HepG2 (cell line): ENCODE measurements around the gene EPN3. TPM values are rescaled to one million over a fixed set of nuclear protein-coding genes. Genes with fewer than 3 reads are reported as not detected.
A peak's percentile ranks its signal among the peaks of the same experiment; 100 is the strongest.

ENCODE experiments used
- ATAC-seq: fragments of 200-7000 bp; cut with Tn5 transposase; 3 replicates; pipeline ENCODE4 v1.9.1; 2020; ENCODE audit warnings: mild to moderate bottlenecking, moderate library complexity
- BruUV-seq: library from RNA; stranded (reverse); fragments of 400-500 nt; replicated peaks from 2 replicates; lab custom pipeline; 2021; lab: Mats Ljungman, UMichigan
- CTCF ChIA-PET: fragments of 300-600 bp; formaldehyde crosslinking; extraction: SDS; loops from one replicate; lab custom pipeline; 2021; ENCODE audit warnings: low total read pairs, inconsistent platforms, low intra/inter-chr PET ratio; lab: Yijun Ruan, JAX
- POLR2A ChIA-PET: fragments of 350-600 bp; sonication (Branson Sonifier 250); formaldehyde crosslinking; loops from one replicate; lab custom pipeline; 2020; ENCODE audit warnings: antibody characterized with exemption, inconsistent platforms; lab: Yijun Ruan, JAX
- DNase-seq: peaks from one replicate; pipeline ENCODE4 v3.0.0-alpha.2; 2015; ENCODE audit warnings: low spot score
- FAIRE-seq: peaks from 3 replicates; lab custom pipeline; 2011; peaks lifted over from hg19 to GRCh38; lab: Jason Lieb, UNC
- H2AFZ ChIP-seq: one replicate; pipeline ENCODE4 v1.6.1; 2011; ENCODE audit warnings: low read length, inconsistent platforms
- H3K27ac ChIP-seq: fragments of 300-600 bp; 3 replicates; pipeline ENCODE4 v1.8.0; 2011; ENCODE audit warnings: mixed run types, mild to moderate bottlenecking, mixed read lengths, low read length, inconsistent platforms; ENCODE audit not compliant: insufficient read depth; ENCODE audit errors: extremely low read length
- H3K27me3 ChIP-seq, 2 experiments: fragments of 200-600 bp in 1 of 2; 2 replicates in 1 of 2; 3 replicates in 1 of 2; pipeline versions ENCODE4 v1.6.0 to v1.8.0; 2011; ENCODE audit warnings: low read length in 2 of 2, mild to moderate bottlenecking in 2 of 2, moderate library complexity in 2 of 2, inconsistent platforms in 1 of 2; ENCODE audit not compliant: insufficient read depth in 2 of 2, control insufficient read depth in 1 of 2
- H3K36me3 ChIP-seq, 2 experiments: fragments of 200-600 bp in 1 of 2; replicated peaks in 1 of 2; 2 replicates in 1 of 2; 3 replicates in 1 of 2; pipeline versions ENCODE4 v1.5.1 to v1.8.0; 2011; ENCODE audit warnings: low read length in 2 of 2, inconsistent platforms in 1 of 2; ENCODE audit not compliant: insufficient read depth in 2 of 2, control insufficient read depth in 1 of 2
- H3K4me1 ChIP-seq: 2 replicates; pipeline ENCODE4 v1.5.1; 2012; ENCODE audit warnings: low read length, inconsistent platforms; ENCODE audit not compliant: insufficient read depth
- H3K4me2 ChIP-seq: 2 replicates; pipeline ENCODE4 v1.6.0; 2011; ENCODE audit warnings: low read depth, low read length, inconsistent platforms
- H3K4me3 ChIP-seq, 3 experiments: fragments of 200-600 bp in 1 of 3; sonication (generic), shearing (Covaris generic) in 1 of 3; replicated peaks in 1 of 3; 2 replicates each; pipeline ENCODE4 v1.5.1; 2011 to 2016; ENCODE audit warnings: low read length in 3 of 3, inconsistent platforms in 2 of 3, low read depth in 2 of 3, mild to moderate bottlenecking in 2 of 3, control low read depth in 1 of 3, mixed read lengths in 1 of 3; ENCODE audit not compliant: insufficient read depth in 1 of 3
- H3K79me2 ChIP-seq: one replicate; pipeline ENCODE4 v1.6.1; 2011; ENCODE audit warnings: low read length, inconsistent platforms; ENCODE audit not compliant: insufficient read depth
- H3K9ac ChIP-seq: 2 replicates; pipeline ENCODE4 v1.6.0; 2011; ENCODE audit warnings: mild to moderate bottlenecking, low read depth, low read length, inconsistent platforms; ENCODE audit not compliant: insufficient read depth
- H3K9me3 ChIP-seq: 2 replicates; pipeline ENCODE4 v1.5.1; 2012; ENCODE audit warnings: mild to moderate bottlenecking, low read length
- H4K20me1 ChIP-seq: 2 replicates; pipeline ENCODE4 v1.6.0; 2011; ENCODE audit warnings: inconsistent platforms, mild to moderate bottlenecking, low read length, moderate library complexity; ENCODE audit not compliant: insufficient read depth
- DBP ChIP-seq: sonication (generic); formaldehyde crosslinking; IDR thresholded peaks from 2 replicates; pipeline ENCODE4 v1.4.0; 2020; ENCODE audit warnings: missing genetic modification reagents; ENCODE audit errors: not compliant biosample characterization
- GABPB1 ChIP-seq: IDR thresholded peaks from 2 replicates; pipeline ENCODE4 v1.6.1; 2016; ENCODE audit warnings: mild to moderate bottlenecking, missing genetic modification reagents, moderate library complexity, missing compliant biosample characterization
- HBP1 ChIP-seq: IDR thresholded peaks from 2 replicates; pipeline ENCODE4 v1.6.1; 2016; ENCODE audit warnings: low read depth, control low read depth
- HNF1B ChIP-seq: sonication (generic); formaldehyde crosslinking; IDR thresholded peaks from 2 replicates; pipeline ENCODE4 v1.5.1; 2020; ENCODE audit warnings: mild to moderate bottlenecking, moderate library complexity, missing genetic modification reagents
- ONECUT2 ChIP-seq: sonication (generic); formaldehyde crosslinking; IDR thresholded peaks from 2 replicates; pipeline ENCODE4 v1.4.0; 2020; ENCODE audit warnings: missing genetic modification reagents
- PHF20 ChIP-seq: sonication (generic); formaldehyde crosslinking; IDR thresholded peaks from 2 replicates; pipeline ENCODE4 v1.5.0; 2020; ENCODE audit warnings: mild to moderate bottlenecking, missing genetic modification reagents
- PITX1 ChIP-seq: sonication (generic); formaldehyde crosslinking; IDR thresholded peaks from 2 replicates; pipeline ENCODE4 v1.5.1; 2020; ENCODE audit warnings: mild to moderate bottlenecking, missing genetic modification reagents
- POLR2AphosphoS2 ChIP-seq: IDR thresholded peaks from 2 replicates; pipeline ENCODE4 v1.6.1; 2011; ENCODE audit warnings: low read depth, low read length, improper control_type of control experiment
- RXRA ChIP-seq: sonication (generic); formaldehyde crosslinking; IDR thresholded peaks from 2 replicates; pipeline ENCODE4 v1.5.1; 2020; ENCODE audit warnings: missing genetic modification reagents
- SMAD1 ChIP-seq: sonication (generic); formaldehyde crosslinking; IDR thresholded peaks from 2 replicates; pipeline ENCODE4 v1.4.0; 2020; ENCODE audit warnings: missing genetic modification reagents, low read depth, mild to moderate bottlenecking, borderline replicate concordance
- ZNF546 ChIP-seq: sonication (generic); formaldehyde crosslinking; conservative IDR thresholded peaks from 2 replicates; pipeline ENCODE4 v1.8.1; 2023; ENCODE audit warnings: mild to moderate bottlenecking, missing genetic modification reagents
- ZNF776 ChIP-seq: sonication (generic); formaldehyde crosslinking; IDR thresholded peaks from 2 replicates; pipeline ENCODE4 v1.4.0; 2020; ENCODE audit warnings: mild to moderate bottlenecking, missing genetic modification reagents
- ZNF782 ChIP-seq: sonication (generic); formaldehyde crosslinking; IDR thresholded peaks from 2 replicates; pipeline ENCODE4 v1.4.0; 2020; ENCODE audit warnings: missing genetic modification reagents, mild to moderate bottlenecking, borderline replicate concordance
- whole genome bisulfite sequencing: methylation state at CpG from one replicate; pipeline ENCODE4 v1.1.6; 2017; ENCODE audit warnings: low lambda C conversion rate; 5-methylcytosine and 5-hydroxymethylcytosine counted together
- in situ Hi-C: cut with HindIII; loops from 2 replicates; pipeline ENCODE4 v1.10.0; 2017; ENCODE audit warnings: low pct_unique_long_range_greater_than_20kb; ENCODE audit not compliant: extremely low pct_ligation_motif_present
- intact Hi-C: fragments of 100-400 bp; cut with micrococcal nuclease; formaldehyde crosslinking; loops from one replicate; pipeline ENCODE4 v1.10.0; 2022; ENCODE audit not compliant: unreplicated experiment
- polyA plus RNA-seq, 8 experiments: library from polyadenylated mRNA; depleted of rRNA in 3 of 8; stranded (reverse) in 7 of 8; unstranded in 1 of 8; fragments of >200 nt; fragmentation: Illumina TruSeq in 4 of 8; extraction: Trizol in 4 of 8; gene quantifications; 2 replicates each; pipeline versions ENCODE4 v1.2.1 to v1.2.3, GENCODE V29; 2011 to 2016; ENCODE audit warnings: low read depth in 4 of 8, missing spikeins in 1 of 8, mixed read lengths in 1 of 8; ENCODE audit not compliant: insufficient read depth in 1 of 8
- total RNA-seq, 5 experiments: library from RNA; depleted of rRNA; stranded (reverse); fragments of >200 nt; fragmentation: Illumina TruSeq; extraction: Trizol; gene quantifications; 2 replicates each; pipeline ENCODE4 v1.2.3, GENCODE V29; 2016; ENCODE audit warnings: low read depth in 1 of 5

Gene EPN3
- total and polyA plus RNA-seq, 2 of the 13 experiments (the other 11 are each of a cell fraction or from before 2014, with no cell fraction given): 0.11 to 0.95 TPM

GRCh38 chr17:50531428-50532025 lies 1.0 kb upstream of the EPN3 start:
- CTCF ChIA-PET: interaction anchor here (0.6 kb wide), 1 partner anchor 736 kb away, joined by 3 read pairs; no protein-coding TSS in a partner anchor
- no peak overlapping the region for H2AFZ ChIP-seq
- no peak overlapping the region for H3K9ac ChIP-seq
- no peaks in the 10 kb centered on the region for H3K9me3 ChIP-seq
- no peak overlapping the region for H3K4me2 ChIP-seq
- peaks cover 5 to 43% of the 10 kb centered on the region in 2 experiments; a peak in 4 of 5 replicates for H3K27me3 ChIP-seq
- H3K27ac ChIP-seq: no peak overlapping the region
- DNase-seq: no peak
- no peaks in the 10 kb centered on the region for H3K36me3 ChIP-seq
- H3K79me2 ChIP-seq: no peaks in the 10 kb centered on the region
- ATAC-seq: no peak
- H4K20me1 ChIP-seq: no peaks in the 10 kb centered on the region
- H3K4me3 ChIP-seq: no peak overlapping the region
- POLR2A ChIA-PET: interaction anchor here (0.7 to 3.8 kb wide), 7 partner anchors 8 to 95 kb away, joined by 3 to 40 read pairs (median 3); no protein-coding TSS in a partner anchor
- 5% methylated on average over 6 of the region's 6 CpGs for WGBS
- in situ Hi-C loops (no loop called here), intact Hi-C loops (no loop called here)
- H3K4me1 ChIP-seq: peaks cover 55% of the 10 kb centered on the region
- FAIRE-seq: no peak
- BruUV-seq: no TSS peak
- TF ChIP-seq RXRA (0 out of 2 replicates have a peak, but pooled peaks have one; percentile 20), ZNF776 (no peak), PHF20 (CRISPR knock-in tag) (no peak), ONECUT2 (CRISPR knock-in tag) (peak; percentile 19; the same call in 1 of the 2 replicates), PITX1 (no peak), SMAD1 (no peak), DBP (CRISPR knock-in tag) (no peak), ZNF546 (CRISPR knock-in tag) (no peak), HBP1 (no peak), POLR2AphosphoS2 (no peak), GABPB1 (no peak), ZNF782 (CRISPR knock-in tag) (no peak), HNF1B (CRISPR knock-in tag) (no peak)
